Stimulated activated CD4-positive, alpha-beta T cell treated with anti-CD3 and anti-CD28 coated beads, Interleukin-1b, Interleukin-23, amount 100 ng/mL, for 48 hours (primary cell): ENCODE results near the gene CLDN11.

ENCODE experiments used
- DNase-seq: peaks from one replicate; pipeline ENCODE4 v3.0.0-alpha.2; 2020

Gene CLDN11

DNA sequence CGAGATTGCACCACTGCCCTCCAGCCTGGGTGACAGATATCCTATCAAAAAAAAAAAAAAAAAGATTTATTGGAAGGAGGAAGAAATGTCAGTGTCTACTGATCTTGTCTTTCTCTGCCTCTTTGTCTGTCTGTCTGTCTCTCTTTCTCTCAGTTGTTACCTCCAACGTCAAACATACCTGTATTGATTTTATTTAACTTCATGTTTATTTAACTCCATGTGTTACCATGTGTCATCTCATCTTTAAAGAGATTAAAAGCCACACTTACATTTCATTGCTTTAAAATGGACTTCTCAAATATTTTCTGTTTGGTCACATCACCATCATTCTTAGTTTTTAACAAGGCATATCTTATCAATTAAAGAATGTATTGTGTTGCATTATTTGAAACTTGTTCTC is 9.4 kb downstream of the CLDN11 start:
- DNase-seq: no peak

DNA sequence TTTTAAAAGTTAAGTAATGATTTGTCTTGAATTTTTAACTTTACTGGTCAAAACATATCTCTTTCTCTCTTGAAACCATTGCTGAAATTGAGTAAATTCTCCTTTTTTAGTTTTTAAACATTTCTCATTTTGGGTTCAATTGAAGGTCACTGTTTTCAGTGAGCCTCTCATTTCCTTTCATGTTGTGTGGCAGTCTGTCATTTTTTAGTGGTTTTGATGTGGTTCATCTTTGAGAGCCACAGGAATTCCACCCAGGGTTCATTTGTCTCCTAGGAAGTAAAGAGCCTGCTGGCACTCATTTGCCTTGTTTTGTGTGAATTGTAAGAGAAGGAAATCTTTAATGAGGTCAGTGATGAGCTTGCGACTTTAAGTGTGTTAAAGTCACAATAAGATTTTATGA is 10.4 kb downstream of the CLDN11 start:
- DNase-seq: no peak

DNA sequence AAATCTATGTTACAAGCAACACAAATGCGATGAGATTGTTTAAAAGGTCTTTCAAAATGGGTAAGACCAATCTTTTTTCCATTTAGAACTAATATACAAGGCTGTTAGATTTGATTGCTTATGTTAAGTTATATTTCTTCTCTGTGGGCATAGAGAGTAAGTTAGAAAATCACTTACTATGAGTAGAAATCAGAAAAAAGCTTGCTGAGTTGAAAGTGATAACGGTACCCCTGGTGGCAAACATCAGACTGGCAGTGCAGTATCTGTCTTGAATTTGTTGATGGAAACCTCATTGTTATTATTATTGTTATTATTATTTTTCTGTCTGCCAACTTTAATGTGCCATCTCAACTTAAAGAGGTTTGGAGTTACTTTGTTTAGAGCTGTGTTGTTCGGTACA is 12.4 kb downstream of the CLDN11 start:
- no peak for DNase-seq

DNA sequence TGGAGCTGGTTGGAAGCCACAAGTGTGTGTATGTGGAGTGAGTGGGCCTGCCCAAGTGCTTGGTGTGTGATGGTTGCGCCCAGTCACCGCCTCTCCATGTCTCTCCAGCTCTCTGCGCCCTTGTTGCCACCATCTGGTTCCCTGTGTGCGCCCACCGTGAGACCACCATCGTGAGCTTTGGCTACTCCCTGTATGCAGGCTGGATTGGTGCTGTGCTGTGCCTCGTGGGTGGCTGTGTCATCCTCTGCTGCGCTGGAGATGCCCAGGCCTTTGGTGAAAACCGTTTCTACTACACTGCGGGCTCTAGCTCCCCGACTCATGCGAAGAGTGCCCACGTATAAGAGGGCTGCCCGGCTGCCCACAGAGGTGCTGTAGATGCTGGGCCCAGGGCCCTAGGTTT is 13.7 kb downstream of the CLDN11 start:
- no peak for DNase-seq

DNA sequence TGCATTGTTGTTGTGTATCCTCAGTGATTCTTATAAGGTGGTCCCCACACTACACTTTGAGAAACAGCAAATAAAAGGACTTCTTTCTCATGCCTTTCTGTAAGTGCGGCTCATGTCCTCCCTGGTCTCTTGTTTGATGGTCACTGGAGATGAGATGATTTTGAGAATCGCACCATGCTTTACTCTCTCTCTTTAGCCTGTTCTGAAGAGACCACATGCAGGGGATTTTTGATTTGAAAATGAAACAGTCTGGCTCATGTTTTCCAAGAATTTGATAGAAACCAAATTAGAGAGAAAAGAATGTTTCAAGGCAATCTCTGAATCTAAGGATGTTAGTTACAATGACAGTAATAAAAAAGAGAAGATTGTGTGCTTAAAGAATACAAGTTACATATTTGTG is 18.0 kb downstream of the CLDN11 start:
- no peak for DNase-seq

DNA sequence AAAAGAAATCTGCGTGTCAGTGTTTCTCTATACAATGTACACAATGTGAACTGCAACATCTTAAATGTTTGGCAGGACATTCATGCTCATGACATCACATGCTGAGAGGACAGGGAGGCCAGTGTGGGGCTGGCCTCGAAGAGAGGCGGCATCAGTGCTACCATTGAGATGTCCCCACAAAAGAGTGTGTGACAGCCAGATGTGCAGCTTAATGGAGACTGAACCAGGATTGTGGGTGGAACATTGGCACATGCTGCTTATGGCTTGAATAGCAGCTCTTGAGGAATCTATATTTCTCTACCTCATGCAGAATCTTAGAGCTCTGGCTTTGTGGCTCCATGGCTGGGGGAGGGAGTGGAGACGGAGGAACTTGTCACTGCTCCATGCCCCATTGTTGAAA is 18.5 kb downstream of the CLDN11 start:
- DNase-seq: no peak

DNA sequence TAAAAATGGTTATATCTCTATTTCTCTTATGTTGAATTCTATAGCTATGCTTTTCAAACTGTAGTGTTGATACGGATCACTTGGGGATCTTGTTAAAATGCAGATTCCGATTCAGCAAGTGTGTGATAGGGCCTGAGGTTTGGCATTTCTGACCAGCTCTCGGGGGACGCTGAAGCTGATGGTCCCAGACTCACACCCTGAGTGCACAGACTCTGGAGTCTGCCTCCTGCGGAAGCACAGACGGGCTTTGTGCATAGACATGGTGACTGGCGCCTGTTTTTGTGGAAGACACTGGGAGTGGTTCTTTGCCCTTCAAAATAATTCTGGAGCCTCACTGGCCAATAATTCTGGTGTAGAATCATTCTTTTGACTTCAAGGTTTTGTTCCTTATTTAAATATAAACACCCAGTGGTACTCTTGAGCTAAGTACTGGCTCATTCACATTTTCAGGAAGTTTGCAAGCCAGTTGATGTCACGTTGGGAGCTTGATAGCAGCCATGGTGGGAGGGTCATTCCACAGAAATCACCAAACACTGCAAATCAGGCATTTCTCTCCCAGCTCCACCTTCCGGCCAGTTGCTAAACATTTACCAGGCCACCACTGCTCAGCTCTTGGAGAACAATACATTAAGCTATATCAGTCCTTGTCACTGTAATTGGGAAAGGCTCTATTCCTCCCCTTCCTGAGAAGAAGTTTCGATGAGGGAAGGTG is 19.2 kb downstream of the CLDN11 start:
- no peak for DNase-seq

DNA sequence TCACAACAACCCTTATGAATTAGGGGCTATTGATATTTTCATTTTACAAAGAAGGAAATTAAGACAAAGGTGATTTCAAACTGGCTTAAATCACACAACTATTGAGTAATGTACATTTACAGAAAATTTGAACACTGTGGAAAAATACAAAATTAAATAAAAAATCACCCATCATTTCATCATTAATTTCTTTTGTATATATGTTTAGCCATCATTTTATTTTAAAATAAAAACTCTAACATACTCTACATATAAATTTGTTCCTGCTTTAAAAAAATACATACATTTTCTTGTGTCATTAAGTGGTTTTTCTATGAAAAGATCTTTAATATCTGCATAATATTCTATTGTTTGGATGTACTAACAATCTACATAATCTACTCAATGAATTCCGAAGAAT is 20.2 kb downstream of the CLDN11 start:
- DNase-seq: no peak

DNA sequence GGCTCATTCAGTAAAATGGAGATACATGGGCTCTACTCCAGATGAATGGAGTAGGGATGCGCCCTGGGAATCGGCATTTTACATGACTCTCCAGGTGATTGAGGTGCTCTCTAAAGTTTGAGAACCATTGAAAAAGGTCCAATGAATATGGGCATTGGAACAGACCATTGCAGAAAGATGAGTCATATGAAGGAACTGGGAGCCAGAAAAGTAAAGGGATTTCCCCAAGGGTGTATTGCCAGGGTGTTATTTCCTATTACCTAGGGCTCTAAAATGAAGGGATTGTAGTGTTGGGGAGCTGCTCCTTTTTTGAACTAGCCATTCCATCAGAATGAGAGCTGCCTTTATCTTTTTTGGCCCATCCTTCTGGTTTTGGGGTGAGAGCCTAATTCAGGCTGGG is 21.7 kb downstream of the CLDN11 start:
- DNase-seq: no peak

DNA sequence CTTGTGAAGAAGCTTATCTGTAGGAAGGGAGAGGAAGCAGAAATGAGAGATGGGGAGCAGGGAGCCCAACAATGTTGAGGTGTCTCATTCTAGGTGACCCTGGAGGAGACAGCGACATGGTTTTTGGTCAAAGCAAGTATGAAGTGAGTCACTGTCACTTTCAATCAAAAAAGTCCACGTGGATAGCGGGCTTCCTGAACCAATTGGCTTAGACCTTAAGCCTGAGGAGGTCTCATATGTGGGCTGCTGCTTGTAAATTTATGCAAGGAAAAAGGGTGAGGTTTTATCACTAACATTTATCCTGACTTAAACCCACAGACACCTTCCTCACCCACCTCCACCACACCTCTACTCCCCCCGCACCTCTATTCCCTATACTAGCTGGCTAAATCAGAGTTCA is 22.7 kb downstream of the CLDN11 start:
- DNase-seq: no peak

DNA sequence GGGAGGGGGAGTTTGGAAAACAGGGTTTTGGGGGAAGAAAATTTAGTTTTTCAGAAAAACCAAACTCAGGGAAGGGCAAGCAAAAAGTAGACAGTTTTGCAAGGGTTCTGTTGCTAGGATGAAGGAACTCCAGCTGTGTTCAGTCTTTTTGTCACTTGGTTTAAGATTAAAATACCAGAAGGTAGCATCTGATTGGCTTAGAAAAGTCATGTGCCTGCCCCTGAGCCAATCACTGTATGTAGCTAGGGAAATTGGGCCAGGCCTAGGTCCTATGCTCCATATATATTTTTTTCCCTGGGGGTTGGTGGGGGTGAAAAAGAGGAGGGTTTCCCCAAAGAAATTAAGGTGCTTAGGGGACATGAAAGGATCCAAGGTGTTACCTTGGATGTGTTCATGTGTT is 24.3 kb downstream of the CLDN11 start:
- DNase-seq: no peak

DNA sequence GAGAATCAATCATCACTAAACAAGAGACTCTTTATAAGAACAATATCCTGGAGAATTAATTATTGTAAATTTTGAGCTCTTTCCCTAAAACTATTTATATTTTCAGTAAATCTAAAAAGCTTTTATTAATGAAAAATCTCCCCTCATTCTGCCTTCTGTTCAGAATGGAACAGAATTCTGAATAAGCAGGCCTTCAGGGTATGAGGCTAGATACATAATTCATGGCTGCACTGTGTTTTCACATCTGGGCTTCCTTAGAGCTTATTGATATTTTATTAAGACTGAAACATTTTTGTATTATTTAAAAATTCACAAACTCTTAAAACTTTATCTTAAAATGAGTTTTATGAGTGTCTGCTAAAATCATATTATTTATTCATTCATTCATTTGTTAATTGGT is 24.8 kb downstream of the CLDN11 start:
- DNase-seq: no peak

DNA sequence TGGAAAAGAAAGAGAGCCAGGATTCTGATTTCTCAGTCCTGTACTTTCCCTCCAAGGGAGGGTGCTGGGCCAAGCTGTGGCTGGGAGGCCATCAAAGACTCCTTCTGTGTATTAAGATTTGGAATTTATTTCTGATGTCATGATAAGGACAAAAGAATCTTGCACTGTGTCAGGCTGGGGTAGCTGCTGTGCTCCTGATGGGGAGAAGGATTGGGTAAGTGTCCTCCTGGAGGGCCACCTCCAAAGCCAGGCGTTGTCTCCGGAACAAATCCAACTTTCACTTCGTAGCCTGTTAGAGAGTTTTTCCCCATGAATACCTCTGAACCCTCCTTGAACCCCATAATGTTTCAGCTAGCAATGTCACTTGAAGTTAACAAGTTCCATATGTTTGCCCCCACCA is 29.9 kb downstream of the CLDN11 start:
- DNase-seq: no peak

DNA sequence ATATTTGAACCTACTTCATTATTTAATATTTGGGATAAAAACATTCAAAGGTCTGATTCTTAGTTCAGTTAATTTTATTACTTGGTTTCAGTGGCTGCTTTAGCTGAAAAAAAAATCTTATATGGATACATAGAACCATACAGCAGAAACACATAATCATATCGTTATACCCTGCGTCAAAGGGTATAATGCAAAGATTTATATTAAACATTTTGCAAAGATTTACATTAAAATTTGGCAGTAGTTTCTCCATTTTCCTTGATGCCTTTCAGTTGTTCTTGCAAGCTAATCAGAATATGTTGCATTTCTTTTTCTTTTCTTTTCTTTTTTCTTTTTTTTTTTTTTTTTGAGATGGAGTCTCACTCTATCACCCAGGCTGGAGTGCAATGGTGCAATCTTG is 31.4 kb downstream of the CLDN11 start:
- DNase-seq: no peak

DNA sequence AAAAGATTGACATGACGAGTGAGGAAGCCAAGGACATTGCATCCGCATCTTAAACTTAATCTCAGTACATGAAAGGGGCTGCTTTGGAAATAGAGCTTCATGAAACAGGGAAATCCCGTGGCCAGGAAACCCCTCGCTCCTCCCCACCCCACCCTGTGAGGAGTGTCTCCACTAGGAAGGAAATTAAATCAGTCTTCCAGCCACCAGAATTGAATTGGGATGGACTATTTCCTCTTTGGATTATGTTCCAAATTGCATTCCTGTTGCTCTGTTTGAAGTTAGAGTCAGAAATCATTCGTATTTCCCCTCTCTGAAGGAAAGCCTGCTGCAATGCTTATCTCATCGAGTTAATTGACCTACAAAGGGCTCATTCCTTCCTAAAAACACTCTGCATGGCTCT is 35.8 kb downstream of the CLDN11 start:
- DNase-seq: no peak

DNA sequence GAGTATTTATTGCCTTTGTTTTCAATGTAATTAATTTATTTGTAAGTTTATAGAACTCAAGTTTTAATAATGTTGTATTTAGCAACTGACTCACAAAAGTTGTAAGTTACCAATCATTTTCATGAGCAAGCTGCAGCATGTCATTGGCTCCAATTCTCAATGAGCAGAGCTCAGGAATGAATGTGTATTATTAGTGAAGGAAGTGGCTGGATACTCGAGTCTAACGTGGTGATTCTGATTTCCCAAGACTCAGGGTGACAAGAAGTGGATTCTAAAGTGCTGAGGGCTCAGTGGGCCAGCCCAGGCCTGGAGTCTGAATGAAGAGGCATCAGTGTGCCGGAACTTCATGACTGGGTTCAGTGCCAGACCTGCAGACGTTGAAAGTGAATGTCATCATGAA is 39.6 kb downstream of the CLDN11 start:
- no peak for DNase-seq

DNA sequence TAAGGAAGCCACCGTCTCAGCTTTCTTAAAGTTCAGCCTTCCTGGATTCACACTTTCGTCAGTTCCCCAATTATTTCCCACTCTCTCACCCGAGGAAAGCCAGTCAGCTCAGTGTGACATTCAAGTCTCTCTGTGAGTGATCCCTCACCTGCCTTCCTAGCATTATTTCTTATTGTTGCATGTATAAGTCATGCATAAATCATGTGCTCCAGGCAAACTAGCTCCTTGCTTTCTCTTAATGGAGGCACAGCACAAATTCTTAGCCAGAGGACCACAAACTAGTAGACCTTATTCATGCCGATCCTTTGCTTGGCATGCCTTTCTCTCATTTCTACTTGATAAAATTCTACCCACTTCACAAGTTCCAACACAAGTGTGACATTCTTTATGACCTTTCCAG is 44.3 kb downstream of the CLDN11 start:
- no peak for DNase-seq

DNA sequence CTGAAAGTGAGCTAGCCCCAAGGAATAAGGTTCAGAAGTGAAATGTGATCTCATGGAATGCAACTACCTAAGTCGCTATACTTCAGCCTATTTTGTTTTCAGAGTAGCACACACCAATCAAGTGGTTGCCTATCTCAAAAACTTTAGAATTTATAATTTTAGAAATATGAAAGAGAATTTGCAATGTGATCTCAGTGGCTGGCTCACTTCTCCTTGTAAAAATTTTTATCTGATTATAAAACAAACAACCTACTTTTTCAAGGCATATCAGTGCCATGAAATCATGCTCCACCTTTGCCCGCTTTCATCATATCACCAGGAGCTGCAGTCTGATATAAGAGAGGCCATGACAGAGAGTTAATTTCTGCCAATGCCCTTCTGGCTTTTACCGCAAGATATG is 47.3 kb downstream of the CLDN11 start:
- DNase-seq: no peak

DNA sequence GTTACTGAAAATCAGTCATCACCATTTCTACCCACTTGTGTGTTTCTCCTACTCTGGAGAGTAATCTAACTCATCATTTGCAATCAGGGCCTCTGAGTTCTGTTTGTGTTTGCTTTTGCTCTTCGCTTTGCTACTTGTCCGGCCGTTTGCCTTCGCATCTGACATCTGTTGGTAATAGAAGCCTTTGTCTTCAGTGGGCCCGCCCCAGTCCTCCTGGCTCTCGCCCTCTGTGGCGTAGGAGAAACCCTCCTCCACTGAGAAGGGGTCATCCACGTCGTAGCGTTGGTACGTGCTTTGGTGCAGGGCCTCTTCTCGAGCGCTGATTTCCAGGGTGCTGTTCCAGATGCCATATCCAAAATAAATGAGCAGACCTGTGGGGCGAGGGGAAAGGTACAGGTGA is 48.3 kb downstream of the CLDN11 start:
- no peak for DNase-seq

DNA sequence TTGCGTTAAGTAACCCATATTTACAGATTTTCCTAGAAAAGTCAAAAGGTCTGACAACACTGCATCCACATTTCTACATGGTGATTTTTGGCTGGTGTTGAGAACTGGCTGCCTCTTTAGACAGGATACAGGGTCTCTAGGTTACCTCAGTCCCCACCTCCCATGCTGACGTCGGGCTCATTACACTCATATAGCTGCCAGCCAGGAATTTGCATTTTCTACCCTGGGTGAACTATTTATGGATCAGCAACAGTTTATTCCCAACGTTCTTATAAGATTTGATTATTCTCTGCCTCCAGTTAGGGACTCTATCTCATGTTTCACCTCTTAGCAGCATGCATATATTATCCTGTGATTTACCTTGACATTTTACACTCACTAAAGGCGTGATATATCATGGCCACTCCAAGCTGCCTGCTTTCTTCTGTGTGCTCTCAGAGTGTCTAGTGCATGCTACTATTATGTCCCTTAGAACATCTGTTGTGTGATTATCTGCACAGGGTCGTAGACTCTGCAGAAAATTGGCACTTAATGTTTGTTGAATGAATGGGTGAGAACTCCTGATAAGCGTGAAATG is 49.0 kb downstream of the CLDN11 start:
- no peak for DNase-seq

DNA sequence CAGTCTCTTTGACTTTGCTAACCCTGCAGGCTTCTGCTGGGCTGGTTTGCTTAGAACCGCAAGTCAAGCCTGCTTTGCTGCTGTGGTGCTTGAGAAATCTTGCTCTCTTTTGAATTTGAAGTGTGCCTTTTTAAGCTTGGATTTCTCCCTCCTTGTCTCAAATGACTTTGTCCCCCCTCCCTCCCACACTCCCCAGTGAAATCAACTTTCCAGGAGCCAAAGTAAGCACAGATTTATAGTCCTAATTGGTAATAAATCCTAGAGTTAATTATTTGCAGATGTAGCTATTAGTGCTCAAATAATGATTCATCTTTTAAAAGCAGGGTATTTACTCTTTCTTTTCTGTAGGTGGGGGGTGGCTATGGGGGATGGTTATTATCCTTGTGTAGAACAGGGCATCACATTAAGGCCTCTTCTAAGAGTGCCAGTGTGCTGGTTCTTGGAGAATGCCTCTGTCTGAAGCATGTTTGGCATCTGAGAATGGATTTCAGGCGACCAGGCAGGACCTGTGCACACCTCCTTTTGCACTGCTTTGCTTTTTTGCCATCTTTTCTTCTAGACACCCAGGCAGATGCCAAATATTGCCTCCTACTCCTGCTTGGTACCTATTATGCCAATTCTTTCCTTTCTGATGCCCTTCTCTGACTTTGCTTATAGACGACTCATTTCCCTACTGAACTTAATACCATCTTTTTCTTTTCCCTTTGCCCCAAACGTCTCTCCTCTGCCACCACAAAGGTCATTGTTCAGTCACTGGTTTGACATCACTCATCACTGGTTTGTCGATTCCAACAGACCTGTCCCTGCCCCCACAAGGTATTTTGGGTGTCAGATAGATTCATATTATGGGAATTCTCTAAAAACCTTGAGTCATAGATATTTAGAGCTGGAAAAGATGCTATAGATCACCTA is 50.7 kb downstream of the CLDN11 start:
- DNase-seq: no peak

DNA sequence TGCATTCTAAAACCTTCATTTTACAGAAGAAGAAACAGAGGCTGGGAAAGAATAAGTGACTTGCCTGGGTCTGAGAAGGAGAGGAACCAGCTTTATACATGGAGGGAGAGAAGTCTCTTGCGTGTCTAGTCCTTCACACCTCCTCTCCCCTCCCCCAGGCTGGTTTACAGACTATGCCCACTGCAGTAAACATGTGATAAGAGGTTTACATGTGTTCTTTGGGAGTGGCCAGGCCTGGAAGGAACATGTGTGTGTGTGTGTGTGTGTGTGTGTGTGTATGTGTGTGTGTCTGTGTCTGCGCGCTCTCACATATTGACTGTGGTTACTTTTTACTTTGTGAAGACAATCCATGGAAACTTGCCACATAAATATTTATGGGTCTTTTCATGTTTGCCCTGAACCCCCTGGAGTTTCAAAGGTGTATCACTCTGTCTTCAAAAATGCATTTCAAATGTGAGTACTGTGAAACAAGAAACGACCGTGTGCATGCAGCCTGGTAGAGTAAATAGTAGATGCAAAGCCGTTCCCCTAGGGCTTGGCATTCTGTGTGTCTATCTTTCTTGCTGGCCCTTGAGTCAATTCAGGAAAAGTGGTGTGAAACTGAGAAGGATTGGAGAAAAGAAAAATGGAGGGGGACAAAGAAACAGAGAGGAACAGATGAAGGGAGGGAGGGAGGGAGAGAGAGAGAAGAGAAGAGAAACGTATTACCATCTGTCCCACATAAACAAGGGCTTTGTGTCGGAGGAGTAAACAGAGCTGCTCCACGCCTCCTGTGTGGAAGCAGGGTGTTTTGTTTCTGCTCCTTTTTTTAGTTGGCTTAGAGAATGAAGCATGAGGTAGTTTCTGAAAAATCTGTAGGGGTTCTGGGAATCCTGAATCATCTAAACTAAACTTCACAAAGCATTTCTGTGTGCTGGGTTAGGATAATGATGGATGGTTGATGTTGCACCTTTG is 51.7 kb downstream of the CLDN11 start:
- no peak for DNase-seq

DNA sequence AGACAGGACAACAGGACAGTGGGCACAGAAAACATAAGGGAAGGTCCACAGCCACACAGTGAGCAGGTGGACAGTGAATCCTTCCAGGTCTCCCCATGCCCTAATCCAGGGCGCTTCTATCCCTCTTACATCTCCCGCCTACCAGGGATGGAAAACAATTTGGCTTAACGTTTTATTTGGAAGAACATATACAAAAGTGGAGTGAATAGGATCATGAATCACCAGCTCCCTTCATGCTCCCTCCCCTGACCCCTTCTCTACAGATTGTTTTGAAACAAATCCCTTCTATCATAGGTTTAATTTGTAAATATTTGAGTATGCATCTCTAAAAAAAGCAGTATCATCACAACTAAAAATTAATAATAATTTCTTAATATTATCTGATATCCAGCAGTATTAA is 52.5 kb downstream of the CLDN11 start:
- no peak for DNase-seq
